ENCODE measurements around the gene PGD.

- TF ChIP-seq, protein P1, sequence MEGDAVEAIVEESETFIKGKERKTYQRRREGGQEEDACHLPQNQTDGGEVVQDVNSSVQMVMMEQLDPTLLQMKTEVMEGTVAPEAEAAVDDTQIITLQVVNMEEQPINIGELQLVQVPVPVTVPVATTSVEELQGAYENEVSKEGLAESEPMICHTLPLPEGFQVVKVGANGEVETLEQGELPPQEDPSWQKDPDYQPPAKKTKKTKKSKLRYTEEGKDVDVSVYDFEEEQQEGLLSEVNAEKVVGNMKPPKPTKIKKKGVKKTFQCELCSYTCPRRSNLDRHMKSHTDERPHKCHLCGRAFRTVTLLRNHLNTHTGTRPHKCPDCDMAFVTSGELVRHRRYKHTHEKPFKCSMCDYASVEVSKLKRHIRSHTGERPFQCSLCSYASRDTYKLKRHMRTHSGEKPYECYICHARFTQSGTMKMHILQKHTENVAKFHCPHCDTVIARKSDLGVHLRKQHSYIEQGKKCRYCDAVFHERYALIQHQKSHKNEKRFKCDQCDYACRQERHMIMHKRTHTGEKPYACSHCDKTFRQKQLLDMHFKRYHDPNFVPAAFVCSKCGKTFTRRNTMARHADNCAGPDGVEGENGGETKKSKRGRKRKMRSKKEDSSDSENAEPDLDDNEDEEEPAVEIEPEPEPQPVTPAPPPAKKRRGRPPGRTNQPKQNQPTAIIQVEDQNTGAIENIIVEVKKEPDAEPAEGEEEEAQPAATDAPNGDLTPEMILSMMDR (IDR thresholded peaks at IDR 0.05 in 2 of 3, conservative IDR thresholded peaks at IDR 0.05 in 1 of 3; ENCODE audit: control insufficient read depth in 2 of 3, extremely low read depth in 1 of 3, insufficient read depth in 1 of 3, low read depth in 3 of 3, low read length in 3 of 3) = no peak
- TF ChIP-seq SREBF2 (IDR thresholded peaks at IDR 0.05; ENCODE audit: low read length) = no peak
- no peak for TF ChIP-seq POLR2AphosphoS5 (IDR thresholded peaks at IDR 0.05; ENCODE audit: low read length)
- TF ChIP-seq LARP7 (IDR thresholded peaks at IDR 0.05) = no peak
- no peak for TF ChIP-seq KDM1A (IDR thresholded peaks at IDR 0.05; ENCODE audit: borderline replicate concordance)
- no peak for TF ChIP-seq ZBTB40 (IDR thresholded peaks at IDR 0.05; ENCODE audit: borderline replicate concordance)
- TF ChIP-seq CHD2 (IDR thresholded peaks at IDR 0.05; ENCODE audit: borderline replicate concordance, low read depth, low read length) = no peak
These were observed 25.2 kb downstream of the PGD start for GRCh38 chr1:10424034-10424433.

All from GM12878 (cell line).